Measurements from ENCODE around the gene SMYD3. TPM values are rescaled to one million over a fixed set of nuclear protein-coding genes. Genes with fewer than 3 reads are reported as not detected.

SMYD3 gene
- total RNA-seq, 4 donors from 2014 or later = 8.4 to 25.7 (median 14.4) TPM

DNA sequence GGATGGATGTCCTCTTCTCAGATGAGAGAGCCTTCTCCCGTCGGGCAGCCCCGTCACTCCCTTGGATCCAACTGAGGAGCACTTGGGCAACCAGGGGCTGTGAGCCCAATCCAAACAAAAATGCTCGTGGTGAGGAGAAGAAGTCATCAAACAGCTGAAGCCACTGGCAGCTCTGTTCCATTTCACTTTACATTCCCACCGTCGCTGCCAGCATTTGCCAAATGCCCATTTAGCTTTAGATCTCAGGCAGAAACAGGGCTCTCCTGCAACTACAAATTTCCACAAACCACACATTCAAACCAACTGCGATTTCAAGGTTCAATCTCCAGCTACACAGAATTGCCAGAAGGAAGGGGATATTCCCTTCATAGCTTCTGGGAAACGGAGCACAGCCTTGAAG is 634.6 kb downstream of the SMYD3 start:
- TF ChIP-seq POLR2A (IDR thresholded peaks at IDR 0.05) = no peak
- TF ChIP-seq, protein P1, sequence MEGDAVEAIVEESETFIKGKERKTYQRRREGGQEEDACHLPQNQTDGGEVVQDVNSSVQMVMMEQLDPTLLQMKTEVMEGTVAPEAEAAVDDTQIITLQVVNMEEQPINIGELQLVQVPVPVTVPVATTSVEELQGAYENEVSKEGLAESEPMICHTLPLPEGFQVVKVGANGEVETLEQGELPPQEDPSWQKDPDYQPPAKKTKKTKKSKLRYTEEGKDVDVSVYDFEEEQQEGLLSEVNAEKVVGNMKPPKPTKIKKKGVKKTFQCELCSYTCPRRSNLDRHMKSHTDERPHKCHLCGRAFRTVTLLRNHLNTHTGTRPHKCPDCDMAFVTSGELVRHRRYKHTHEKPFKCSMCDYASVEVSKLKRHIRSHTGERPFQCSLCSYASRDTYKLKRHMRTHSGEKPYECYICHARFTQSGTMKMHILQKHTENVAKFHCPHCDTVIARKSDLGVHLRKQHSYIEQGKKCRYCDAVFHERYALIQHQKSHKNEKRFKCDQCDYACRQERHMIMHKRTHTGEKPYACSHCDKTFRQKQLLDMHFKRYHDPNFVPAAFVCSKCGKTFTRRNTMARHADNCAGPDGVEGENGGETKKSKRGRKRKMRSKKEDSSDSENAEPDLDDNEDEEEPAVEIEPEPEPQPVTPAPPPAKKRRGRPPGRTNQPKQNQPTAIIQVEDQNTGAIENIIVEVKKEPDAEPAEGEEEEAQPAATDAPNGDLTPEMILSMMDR (IDR thresholded peaks at IDR 0.05) = no peak

DNA sequence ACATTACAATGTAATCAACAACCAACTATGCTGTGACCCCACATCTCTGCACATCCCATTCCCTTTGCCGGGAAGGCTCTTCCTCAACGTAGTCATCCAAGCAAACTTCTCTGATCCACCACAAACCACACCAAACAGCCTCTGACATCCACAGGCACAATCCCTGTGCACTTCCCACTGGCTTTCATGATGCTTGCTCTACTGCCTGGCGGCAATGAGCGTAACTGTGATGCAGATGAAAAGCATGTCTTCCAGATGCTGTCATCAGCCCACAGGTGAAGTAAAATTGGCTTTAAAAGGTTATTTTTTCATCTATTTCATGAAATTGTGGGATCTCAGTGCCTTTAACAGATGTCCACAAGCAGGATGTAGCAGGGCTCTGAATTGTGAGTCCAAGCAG is 635.2 kb downstream of the SMYD3 start:
- no peak for DNase-seq (ENCODE audit: low spot score in 2 of 2)
- WGBS, 2 donors = 87 to 95% methylated on average over 4 of the region's 4 CpGs
- H3K4me3 ChIP-seq (ENCODE audit: low read depth, poor library complexity, severe bottlenecking) = no peak overlapping the region
- intact Hi-C loops (cut with DNase I; ENCODE audit: low total_unique reads) = no loop called here
- TF ChIP-seq, protein P1 (IDR thresholded peaks at IDR 0.05) = no peak
- TF ChIP-seq POLR2A (IDR thresholded peaks at IDR 0.05) = no peak

More for the DNA sequence above, 634.6 kb downstream of the SMYD3 start:
- intact Hi-C loops (cut with DNase I; ENCODE audit: low total_unique reads) = no loop called here
- no peak overlapping the region for H3K4me3 ChIP-seq (ENCODE audit: low read depth, poor library complexity, severe bottlenecking)
- 95 to 99% methylated on average over 8 of the region's 8 CpGs for WGBS, 2 donors
- DNase-seq (ENCODE audit: low spot score in 2 of 2) = no peak

DNA sequence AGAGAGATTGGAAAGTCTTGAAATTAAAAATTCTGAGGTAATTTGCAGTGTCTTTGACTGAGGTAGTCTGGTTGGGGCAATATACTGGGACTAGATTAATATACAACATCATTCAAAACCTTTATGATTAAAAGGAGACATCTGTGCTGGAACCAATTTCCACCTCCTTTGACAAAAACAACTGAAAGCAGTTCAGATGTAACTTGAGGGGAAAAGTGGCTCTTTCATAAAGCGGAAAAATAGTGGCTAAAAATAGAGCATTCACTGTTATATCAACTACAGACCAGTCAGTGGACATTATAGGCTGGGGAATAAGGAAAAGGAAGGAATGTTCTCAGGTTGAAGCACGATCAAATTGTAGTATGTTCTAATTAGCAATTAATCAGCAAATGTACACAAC is 635.9 kb downstream of the SMYD3 start:
- no peak for TF ChIP-seq POLR2A (IDR thresholded peaks at IDR 0.05)
- TF ChIP-seq, protein P1 (IDR thresholded peaks at IDR 0.05) = no peak
- WGBS, 2 donors = 88 to 89% methylated on average over 2 of the region's 2 CpGs
- no peak overlapping the region for H3K4me3 ChIP-seq (ENCODE audit: low read depth, poor library complexity, severe bottlenecking)
- DNase-seq (ENCODE audit: low spot score in 2 of 2) = no peak
- intact Hi-C loops (cut with DNase I; ENCODE audit: low total_unique reads) = no loop called here

DNA sequence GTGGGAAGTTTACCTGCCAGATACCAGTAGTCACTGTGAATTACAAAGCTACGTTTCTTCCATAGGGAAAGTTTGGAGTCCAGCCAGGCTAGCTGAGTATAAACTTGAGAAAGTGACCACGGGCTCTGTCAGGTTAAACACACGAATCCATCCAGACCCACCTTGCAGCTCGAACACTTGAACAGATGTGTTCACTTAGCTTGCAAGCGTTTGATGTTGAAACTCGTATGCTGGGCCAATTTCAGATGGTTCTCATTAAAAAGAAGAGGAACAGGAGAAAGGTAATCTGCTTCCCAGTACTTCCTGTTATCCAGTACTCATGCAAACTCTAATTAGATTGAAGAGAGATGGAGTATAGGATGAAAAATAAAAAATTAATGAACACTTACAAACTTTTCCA is 636.4 kb downstream of the SMYD3 start:
- intact Hi-C loops (cut with DNase I; ENCODE audit: low total_unique reads) = no loop called here
- no peak for TF ChIP-seq POLR2A (IDR thresholded peaks at IDR 0.05)
- TF ChIP-seq, protein P1 (IDR thresholded peaks at IDR 0.05) = no peak
- DNase-seq (ENCODE audit: low spot score in 2 of 2) = no peak
- no peak overlapping the region for H3K4me3 ChIP-seq (ENCODE audit: low read depth, poor library complexity, severe bottlenecking)
- WGBS, 2 donors = 80 to 87% methylated on average over 6 of the region's 6 CpGs

DNA sequence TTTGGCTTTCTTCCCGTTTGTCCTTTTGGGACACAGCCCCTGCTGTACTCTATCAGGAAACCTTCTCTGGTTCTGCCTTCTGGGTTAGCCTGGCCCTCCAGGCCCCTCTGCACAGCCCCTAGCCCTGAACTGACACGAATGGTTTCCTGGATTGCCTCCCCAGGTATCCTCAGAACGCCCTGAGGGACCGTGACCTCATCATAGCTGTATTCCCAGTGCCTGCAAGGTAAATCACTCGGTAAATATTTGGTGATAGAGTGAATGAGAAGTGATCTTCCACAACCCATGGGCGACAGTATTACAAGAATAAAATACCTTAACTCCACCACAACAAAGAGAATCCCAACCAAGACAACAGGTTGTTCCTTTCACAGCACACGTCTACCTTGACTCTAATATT is 637.2 kb downstream of the SMYD3 start:
- WGBS, 2 donors = 82 to 86% methylated on average over 7 of the region's 7 CpGs
- no peak for DNase-seq (ENCODE audit: low spot score in 2 of 2)
- H3K4me3 ChIP-seq (ENCODE audit: low read depth, poor library complexity, severe bottlenecking) = no peak overlapping the region
- intact Hi-C loops (cut with DNase I; ENCODE audit: low total_unique reads) = no loop called here
- TF ChIP-seq, protein P1 (IDR thresholded peaks at IDR 0.05) = no peak
- TF ChIP-seq POLR2A (IDR thresholded peaks at IDR 0.05) = no peak

DNA sequence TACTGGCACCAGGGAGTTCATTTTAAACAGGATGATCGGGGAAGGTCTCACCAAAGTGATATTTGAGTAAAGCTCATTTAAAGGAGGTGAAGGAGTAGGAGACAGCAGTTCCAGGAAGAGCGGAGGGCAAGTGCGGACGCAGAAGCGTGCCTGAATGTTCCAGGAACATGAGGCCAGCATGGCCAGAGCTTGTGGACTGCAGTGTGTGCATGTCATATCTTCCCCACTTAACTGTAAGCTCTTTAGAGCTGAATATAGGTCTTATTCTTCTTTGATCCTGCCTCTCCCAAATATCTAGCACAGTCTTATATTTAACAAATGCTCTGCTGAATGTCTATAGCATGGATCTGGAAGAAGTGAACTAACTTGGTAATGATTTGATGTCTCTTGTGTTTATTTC is 639.3 kb downstream of the SMYD3 start:
- intact Hi-C loops (cut with DNase I; ENCODE audit: low total_unique reads) = no loop called here
- WGBS, 2 donors = 60 to 77% methylated on average over 5 of the region's 5 CpGs
- no peak for DNase-seq (ENCODE audit: low spot score in 2 of 2)
- TF ChIP-seq, protein P1 (IDR thresholded peaks at IDR 0.05) = no peak
- H3K4me3 ChIP-seq (ENCODE audit: low read depth, poor library complexity, severe bottlenecking) = no peak overlapping the region
